GM13977 (cell line): ENCODE results near the gene WAC.
A peak's percentile ranks its signal among the peaks of the same experiment; 100 is the strongest.
"Not testable (repeated sequence)": the region's sequence is repeated elsewhere in the genome, so short reads cannot be mapped to it uniquely, and the experiment has no call there.

ENCODE experiments used
- DNase-seq: peaks from one replicate; pipeline ENCODE4 v3.0.0; 2012; ENCODE audit warnings: low spot score
- in situ Hi-C: fragments of 300-500 bp; cut with MboI; formaldehyde crosslinking; loops from one replicate; pipeline ENCODE4 v1.12.0; 2022; ENCODE audit warnings: low sequenced_read_pairs, low pct_unique_long_range_greater_than_20kb, mixed read lengths, inconsistent platforms; ENCODE audit not compliant: unreplicated experiment
- TF ChIP-seq, protein P1 (sequence below): IDR thresholded peaks from 2 replicates; pipeline ENCODE4 v1.5.1; 2012; ENCODE audit warnings: mild to moderate bottlenecking, control low read depth; ENCODE audit not compliant: insufficient read depth; ENCODE audit errors: extremely low read depth, missing control alignments

The WAC gene

GRCh38 chr10:28532337-28533185, at the start of gene WAC:
TSS of gene WAC (plus strand) at chr10:28533118. CDS start at chr10:28533580, 462 bp downstream.
- in situ Hi-C loops, result no loop called here
- TF ChIP-seq, protein P1, sequence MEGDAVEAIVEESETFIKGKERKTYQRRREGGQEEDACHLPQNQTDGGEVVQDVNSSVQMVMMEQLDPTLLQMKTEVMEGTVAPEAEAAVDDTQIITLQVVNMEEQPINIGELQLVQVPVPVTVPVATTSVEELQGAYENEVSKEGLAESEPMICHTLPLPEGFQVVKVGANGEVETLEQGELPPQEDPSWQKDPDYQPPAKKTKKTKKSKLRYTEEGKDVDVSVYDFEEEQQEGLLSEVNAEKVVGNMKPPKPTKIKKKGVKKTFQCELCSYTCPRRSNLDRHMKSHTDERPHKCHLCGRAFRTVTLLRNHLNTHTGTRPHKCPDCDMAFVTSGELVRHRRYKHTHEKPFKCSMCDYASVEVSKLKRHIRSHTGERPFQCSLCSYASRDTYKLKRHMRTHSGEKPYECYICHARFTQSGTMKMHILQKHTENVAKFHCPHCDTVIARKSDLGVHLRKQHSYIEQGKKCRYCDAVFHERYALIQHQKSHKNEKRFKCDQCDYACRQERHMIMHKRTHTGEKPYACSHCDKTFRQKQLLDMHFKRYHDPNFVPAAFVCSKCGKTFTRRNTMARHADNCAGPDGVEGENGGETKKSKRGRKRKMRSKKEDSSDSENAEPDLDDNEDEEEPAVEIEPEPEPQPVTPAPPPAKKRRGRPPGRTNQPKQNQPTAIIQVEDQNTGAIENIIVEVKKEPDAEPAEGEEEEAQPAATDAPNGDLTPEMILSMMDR, result peak; percentile 14
- DNase-seq, result peak; percentile 95

- TF ChIP-seq, protein P1, result no peak
- in situ Hi-C loops, result no loop called here
- no peak for DNase-seq
Measured at GRCh38 chr10:28489206-28489605, 43.7 kb upstream of the WAC start.

DNA sequence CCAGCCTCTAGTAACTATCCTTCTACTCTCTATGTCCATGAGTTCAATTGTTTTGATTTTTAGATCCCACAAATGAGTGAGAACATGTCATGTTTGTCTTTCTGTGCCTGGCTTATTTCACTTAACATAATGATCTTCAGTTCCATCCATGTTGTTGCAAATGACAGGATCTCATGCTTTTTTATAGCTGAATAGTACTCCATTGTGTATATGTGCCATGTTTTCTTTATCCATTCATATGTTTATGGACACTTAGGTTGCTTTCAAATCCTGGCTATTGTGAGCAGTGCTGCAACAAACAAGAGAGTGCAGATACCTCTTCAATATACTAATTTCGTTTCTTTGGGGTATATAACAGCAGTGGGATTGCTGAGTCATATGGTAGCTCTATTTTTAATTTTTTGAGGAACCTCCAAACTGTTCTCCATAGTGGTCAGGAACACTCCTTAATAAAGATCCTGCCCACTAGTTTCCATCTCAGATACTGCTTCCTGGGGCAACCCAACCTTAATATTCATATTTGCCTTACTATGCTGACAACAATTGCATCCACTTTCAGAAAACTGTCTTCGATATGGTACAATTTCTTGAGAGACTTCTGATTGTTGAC, 42.6 kb upstream of the WAC start:
- in situ Hi-C loops, DNase-seq: not testable (repeated sequence)

DNA sequence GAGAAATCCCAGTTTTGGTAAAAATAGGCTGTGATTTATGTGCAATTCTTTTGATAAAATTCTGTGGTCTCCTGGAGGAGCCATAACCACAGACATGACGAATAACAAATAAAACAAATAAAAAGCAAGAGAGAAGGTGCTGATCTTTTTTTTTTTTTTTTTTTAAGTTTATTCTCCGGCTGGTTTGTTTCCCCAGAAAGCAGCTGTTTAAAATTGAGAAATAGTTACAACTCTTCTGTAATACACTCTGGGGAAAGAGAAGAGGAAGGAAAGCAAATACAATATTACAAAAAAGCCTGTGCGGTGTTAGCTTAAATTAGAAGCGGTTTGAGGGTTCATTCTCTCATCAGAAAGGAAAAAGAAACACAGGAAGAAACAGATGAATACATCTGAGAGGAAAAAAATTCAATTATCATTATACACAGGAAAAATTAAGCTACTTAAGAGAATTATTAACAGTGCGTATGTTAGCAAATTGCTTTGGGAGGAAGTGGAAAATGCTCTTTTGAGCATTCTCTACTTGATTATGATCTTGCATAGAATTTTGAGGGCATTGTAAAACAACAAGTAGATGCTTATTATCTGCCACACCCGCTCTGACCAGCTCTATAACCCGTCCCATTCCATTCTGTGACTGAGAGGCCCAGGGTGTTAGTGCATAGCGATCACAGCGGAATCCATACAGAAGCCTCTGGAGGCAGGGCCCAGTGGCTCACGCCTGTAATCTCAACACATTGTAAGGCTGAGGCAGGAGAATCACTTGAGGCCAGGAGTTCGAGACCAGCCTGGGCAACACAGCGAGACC, 40.6 kb upstream of the WAC start:
- TF ChIP-seq, protein P1, result no peak
- DNase-seq, result no peak
- in situ Hi-C loops, result no loop called here

- DNase-seq, result no peak
- in situ Hi-C loops, result no loop called here
- TF ChIP-seq, protein P1, result no peak
Measured at GRCh38 chr10:28494420-28494819, 38.5 kb upstream of the WAC start.

DNA sequence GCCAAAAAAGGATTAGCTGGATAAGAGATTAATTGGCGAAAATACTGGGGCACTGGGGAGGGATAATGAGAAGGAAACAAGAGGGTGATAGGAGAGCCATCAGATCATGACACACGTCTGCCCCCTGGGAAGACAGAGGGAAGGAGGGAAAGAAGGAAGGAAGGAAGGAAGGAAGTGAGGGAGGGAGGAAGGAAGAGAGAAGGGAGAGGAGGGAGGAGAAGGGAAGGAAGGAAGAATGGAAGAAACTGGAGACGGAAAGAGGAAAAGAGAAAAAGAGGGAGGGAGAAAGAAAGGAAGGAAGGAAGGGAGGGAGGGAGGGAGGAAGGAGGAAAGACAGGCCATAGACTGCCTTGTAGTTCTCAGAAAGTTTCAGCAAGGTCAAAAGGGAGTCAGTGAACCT, 37.8 kb upstream of the WAC start:
- in situ Hi-C loops, result no loop called here
- TF ChIP-seq, protein P1, result no peak
- no peak for DNase-seq
